ENCODE results near the gene CCR7.

Gene CCR7

GRCh38 chr17:40536295-40537171, 28.7 kb downstream of the CCR7 start:
- H3K4me3 ChIP-seq (ENCODE audit: low read depth, low read length), result no peak overlapping the region
- no peak for TF ChIP-seq CTCF (IDR thresholded peaks at IDR 0.05; ENCODE audit: control insufficient read depth, extremely low read depth, insufficient read depth)
- DNase-seq (ENCODE audit: low read depth), result no peak

- no peak for TF ChIP-seq CTCF (IDR thresholded peaks at IDR 0.05; ENCODE audit: control insufficient read depth, extremely low read depth, insufficient read depth)
- H3K4me3 ChIP-seq (ENCODE audit: low read depth, low read length), result no peak overlapping the region
- DNase-seq (ENCODE audit: low read depth), result no peak
Observed at GRCh38 chr17:40535924-40536294, 29.4 kb downstream of the CCR7 start.

DNA sequence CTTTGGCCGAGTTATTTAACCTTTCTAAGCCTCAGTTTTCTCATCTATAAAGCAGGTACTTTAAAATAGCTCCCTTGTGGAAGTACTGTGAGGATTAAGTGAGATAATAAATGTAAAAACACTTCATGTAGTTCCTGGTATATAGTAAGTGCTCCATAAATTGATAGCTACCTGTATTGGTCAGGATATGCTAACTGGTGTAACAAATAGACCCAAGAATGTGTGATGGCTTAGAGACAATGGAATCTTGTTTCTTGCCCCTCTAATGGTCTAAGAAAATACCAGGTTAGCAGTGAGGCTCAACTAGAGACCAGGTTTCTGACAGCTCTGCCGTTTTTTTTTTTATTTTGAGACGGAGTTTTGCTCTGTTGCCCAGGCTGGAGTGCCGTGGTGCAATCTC, 29.8 kb downstream of the CCR7 start:
- H3K4me3 ChIP-seq (ENCODE audit: low read depth, low read length), result no peak overlapping the region
- no peak for TF ChIP-seq CTCF (IDR thresholded peaks at IDR 0.05; ENCODE audit: control insufficient read depth, extremely low read depth, insufficient read depth)
- DNase-seq (ENCODE audit: low read depth), result no peak

GRCh38 chr17:40534371-40535189, 30.7 kb downstream of the CCR7 start:
- TF ChIP-seq CTCF (IDR thresholded peaks at IDR 0.05; ENCODE audit: control insufficient read depth, extremely low read depth, insufficient read depth), result no peak
- DNase-seq (ENCODE audit: low read depth), result no peak
- H3K4me3 ChIP-seq (ENCODE audit: low read depth, low read length), result no peak overlapping the region

DNA sequence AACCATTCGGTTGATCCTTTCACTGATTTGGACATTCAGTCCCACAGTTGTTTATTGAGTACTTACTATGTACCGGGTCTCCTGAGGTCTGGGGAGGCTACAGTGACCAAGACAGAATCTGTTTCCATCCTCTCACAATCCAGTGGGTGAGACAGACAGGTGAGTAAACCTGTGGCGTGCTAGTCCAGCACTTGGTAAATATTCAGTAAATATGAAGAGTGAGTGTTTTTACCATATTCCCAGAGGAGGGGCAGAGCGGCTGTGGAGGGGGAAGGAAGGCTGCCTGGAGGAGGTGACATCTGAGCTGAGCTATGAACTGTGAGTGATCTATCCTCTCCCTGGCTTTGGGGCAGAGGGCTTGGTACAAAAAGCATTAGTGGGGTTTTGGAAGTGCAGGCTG, 31.4 kb downstream of the CCR7 start:
- DNase-seq (ENCODE audit: low read depth), result no peak
- no peak for TF ChIP-seq CTCF (IDR thresholded peaks at IDR 0.05; ENCODE audit: control insufficient read depth, extremely low read depth, insufficient read depth)
- no peak overlapping the region for H3K4me3 ChIP-seq (ENCODE audit: low read depth, low read length)

GRCh38 chr17:40532520-40533253, 32.6 kb downstream of the CCR7 start:
- TF ChIP-seq CTCF (IDR thresholded peaks at IDR 0.05; ENCODE audit: control insufficient read depth, extremely low read depth, insufficient read depth), result no peak
- H3K4me3 ChIP-seq (ENCODE audit: low read depth, low read length), result no peak overlapping the region
- no peak for DNase-seq (ENCODE audit: low read depth)

Measured in LNCaP clone FGC (cell line).